Calu3 (cell line): ENCODE results near the gene MAPK7. TPM values are rescaled to one million over a fixed set of nuclear protein-coding genes. Genes with fewer than 3 reads are reported as not detected.

Experiments used
- BruUV-seq: library from RNA; stranded (reverse); fragments of 400-500 nt; replicated peaks from 2 replicates; lab custom pipeline; 2021; lab: Mats Ljungman, UMichigan
- CTCF ChIA-PET: fragments of 300-600 bp; sonication (Branson Sonifier 250); formaldehyde crosslinking; loops from one replicate; lab custom pipeline; 2022; ENCODE audit warnings: antibody characterized with exemption; lab: Charles Lee
- DNase-seq: peaks from one replicate; pipeline ENCODE4 v3.0.0; 2022
- H3K27ac Mint-ChIP-seq: one replicate; pipeline ENCODE4 v1.8.0; 2022; ENCODE audit warnings: mixed read lengths; ENCODE audit not compliant: unreplicated experiment
- H3K27me3 Mint-ChIP-seq: one replicate; pipeline ENCODE4 v1.8.0; 2022; ENCODE audit warnings: mixed read lengths; ENCODE audit not compliant: unreplicated experiment
- H3K36me3 Mint-ChIP-seq: one replicate; pipeline ENCODE4 v1.8.0; 2022; ENCODE audit warnings: mild to moderate bottlenecking, moderate library complexity, mixed read lengths; ENCODE audit not compliant: insufficient read depth, unreplicated experiment
- H3K4me1 Mint-ChIP-seq: one replicate; pipeline ENCODE4 v1.8.0; 2022; ENCODE audit warnings: mild to moderate bottlenecking, low read depth, mixed read lengths; ENCODE audit not compliant: unreplicated experiment
- H3K4me3 Mint-ChIP-seq: one replicate; pipeline ENCODE4 v1.8.0; 2022; ENCODE audit warnings: mild to moderate bottlenecking, low read depth, moderate library complexity, mixed read lengths; ENCODE audit not compliant: unreplicated experiment
- H3K9me3 Mint-ChIP-seq: one replicate; pipeline ENCODE4 v1.8.0; 2022; ENCODE audit warnings: low read depth, mixed read lengths; ENCODE audit not compliant: unreplicated experiment
- CTCF ChIP-seq: fragments of 200-600 bp; IDR thresholded peaks from one replicate; pipeline ENCODE4 v1.8.0; 2022; ENCODE audit warnings: antibody characterized with exemption; ENCODE audit not compliant: unreplicated experiment
- intact Hi-C: fragments of 100-400 bp; cut with micrococcal nuclease; formaldehyde crosslinking; loops from one replicate; pipeline ENCODE4 v1.10.0; 2022; ENCODE audit not compliant: unreplicated experiment
- total RNA-seq: library from RNA; stranded (reverse); gene quantifications from 2 replicates; pipeline ENCODE4 v1.2.3, GENCODE V29; 2022

The MAPK7 gene
- total RNA-seq, 1 experiment from 2014 or later: 15.0 TPM

- no peaks in the 10 kb centered on the region for H3K9me3 Mint-ChIP-seq
- CTCF ChIA-PET: no interaction called here
- no peak overlapping the region for H3K4me3 Mint-ChIP-seq
- H3K27me3 Mint-ChIP-seq: no peaks in the 10 kb centered on the region
- no peak for TF ChIP-seq CTCF
- DNase-seq: no peak
- intact Hi-C loops: no loop called here
- H3K27ac Mint-ChIP-seq: no peak overlapping the region
- no peaks in the 10 kb centered on the region for H3K36me3 Mint-ChIP-seq
- no TSS peak for BruUV-seq
- peaks cover 6% of the 10 kb centered on the region for H3K4me1 Mint-ChIP-seq
Measured at GRCh38 chr17:19421219-19421618, 42.9 kb downstream of the MAPK7 start.

GRCh38 chr17:19421926-19422325, 43.6 kb downstream of the MAPK7 start:
- DNase-seq: no peak
- no TSS peak for BruUV-seq
- intact Hi-C loops: no loop called here
- Mint-ChIP-seq H3K27me3 (no peaks in the 10 kb centered on the region), H3K4me3 (no peak overlapping the region), H3K36me3 (no peaks in the 10 kb centered on the region), H3K9me3 (no peaks in the 10 kb centered on the region), H3K4me1 (peaks cover 6% of the 10 kb centered on the region), H3K27ac (no peak overlapping the region)
- TF ChIP-seq CTCF: no peak
- CTCF ChIA-PET: no interaction called here

GRCh38 chr17:19424934-19425868, 46.9 kb downstream of the MAPK7 start:
- Mint-ChIP-seq H3K27ac (no peak overlapping the region), H3K4me1 (peaks cover 6% of the 10 kb centered on the region), H3K36me3 (no peaks in the 10 kb centered on the region), H3K27me3 (no peaks in the 10 kb centered on the region), H3K4me3 (no peak overlapping the region), H3K9me3 (no peaks in the 10 kb centered on the region)
- CTCF ChIA-PET: no interaction called here
- intact Hi-C loops: no loop called here
- no TSS peak for BruUV-seq
- DNase-seq: no peak
- TF ChIP-seq CTCF: no peak

GRCh38 chr17:19426631-19427030, 48.3 kb downstream of the MAPK7 start:
- no peak for DNase-seq
- H3K27me3 Mint-ChIP-seq: no peaks in the 10 kb centered on the region
- intact Hi-C loops: no loop called here
- BruUV-seq: no TSS peak
- TF ChIP-seq CTCF: no peak
- H3K4me3 Mint-ChIP-seq: no peak overlapping the region
- peaks cover 6% of the 10 kb centered on the region for H3K4me1 Mint-ChIP-seq
- H3K27ac Mint-ChIP-seq: no peak overlapping the region
- H3K36me3 Mint-ChIP-seq: no peaks in the 10 kb centered on the region
- no peaks in the 10 kb centered on the region for H3K9me3 Mint-ChIP-seq
- CTCF ChIA-PET: no interaction called here
